ENCODE data around the gene MSRB3.
"Not testable (repeated sequence)": the region's sequence is repeated elsewhere in the genome, so short reads cannot be mapped to it uniquely, and the experiment has no call there.

The MSRB3 gene

DNA sequence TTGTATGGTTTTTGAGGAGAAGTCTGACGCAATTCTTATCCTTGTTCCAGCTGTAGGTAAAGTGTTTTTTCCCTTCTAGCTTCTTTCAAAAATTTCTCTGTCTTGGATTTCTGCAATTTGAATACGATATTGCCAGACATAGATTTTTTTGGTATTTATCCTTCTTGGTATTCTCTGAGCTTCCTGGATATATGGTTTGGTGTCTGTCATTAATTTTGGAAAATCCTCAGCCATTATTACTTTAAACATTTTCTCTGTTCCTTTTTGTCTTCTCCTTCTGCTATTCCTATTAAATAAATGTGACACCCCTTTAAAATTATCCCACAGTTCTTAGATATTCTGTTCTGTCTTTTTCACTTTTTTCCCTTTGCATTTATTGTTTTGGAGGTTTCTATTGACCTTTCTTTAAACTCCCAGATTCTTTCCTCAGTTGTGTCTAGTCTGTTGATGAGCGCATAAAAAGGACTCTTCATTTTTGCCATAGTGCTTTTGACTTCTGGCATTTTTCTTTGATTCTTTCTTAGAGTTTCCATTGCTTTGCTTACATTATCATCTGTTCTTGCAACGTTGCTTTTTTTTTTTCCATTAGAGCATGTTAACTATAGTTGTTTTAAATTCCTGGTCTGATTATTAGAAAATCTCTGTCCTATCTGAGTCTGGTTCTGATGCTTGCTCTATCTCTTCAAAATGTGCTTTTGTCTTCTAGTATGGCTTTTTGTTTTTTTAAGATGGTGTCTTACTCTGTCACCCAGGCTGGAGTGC is 129.1 kb downstream of the MSRB3 start:
- no peak for DNase-seq

DNA sequence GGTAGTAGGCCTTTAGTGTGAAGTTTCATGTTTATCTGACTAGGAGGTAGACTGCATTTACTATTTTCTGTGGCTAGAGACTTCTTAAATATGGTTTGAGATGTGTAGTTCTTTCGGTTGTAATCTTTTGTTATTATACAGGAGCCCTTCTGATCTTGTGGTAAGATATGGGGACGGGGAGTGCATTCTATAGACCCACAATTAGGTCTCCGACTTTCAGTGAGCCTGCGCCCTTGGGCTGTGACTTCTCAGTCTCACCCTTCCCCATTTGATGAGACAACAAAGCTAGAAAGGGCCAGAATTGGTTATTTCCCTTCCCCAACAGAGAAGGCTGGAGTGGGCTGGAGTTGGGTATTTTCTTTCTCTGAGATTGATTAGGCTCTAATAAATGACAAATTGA is 130.0 kb downstream of the MSRB3 start:
- DNase-seq, result no peak

GRCh38 chr12:65409726-65410125 is 131.2 kb downstream of the MSRB3 start:
- no peak for DNase-seq

DNA sequence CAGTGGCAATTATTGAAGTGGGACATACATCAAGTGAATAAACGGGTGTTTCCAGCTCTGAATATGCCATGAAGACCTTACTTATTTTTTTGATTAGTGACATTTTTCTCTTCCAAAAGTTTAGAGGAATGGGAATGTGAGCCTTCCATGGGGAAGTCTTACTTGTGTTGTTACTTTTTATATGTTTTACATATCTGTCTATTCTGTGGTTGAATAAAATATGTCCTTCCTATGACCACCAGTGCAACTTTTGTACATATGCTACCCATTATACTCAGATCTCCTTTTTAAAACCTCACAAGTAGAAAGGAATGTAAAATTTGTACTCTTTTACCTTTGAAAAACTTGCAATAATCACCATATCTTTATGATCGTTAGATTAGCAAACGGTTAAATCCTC is 132.7 kb downstream of the MSRB3 start:
- DNase-seq, result no peak

- DNase-seq, result no peak
Measured at GRCh38 chr12:65414526-65414925, 136.0 kb downstream of the MSRB3 start.

DNA sequence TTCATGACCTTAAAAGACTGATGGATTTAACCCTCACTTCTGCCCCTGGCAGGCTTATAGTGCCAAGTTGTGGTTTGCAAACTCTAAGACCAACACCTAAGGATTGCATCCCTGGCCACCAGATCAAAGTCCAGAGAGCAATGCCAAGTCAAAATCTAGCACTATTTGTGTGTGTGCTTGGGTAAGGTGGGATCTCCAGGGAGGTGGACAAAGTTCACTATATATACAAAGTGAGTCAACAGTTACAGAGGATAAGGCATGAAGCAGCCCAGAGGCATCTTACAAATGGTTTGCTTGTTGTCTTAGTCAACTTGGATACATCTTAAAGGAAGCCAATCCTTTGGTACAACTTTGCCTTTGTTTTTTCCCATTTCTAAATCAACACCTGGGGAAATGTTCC is 137.3 kb downstream of the MSRB3 start:
- no peak for DNase-seq

DNA sequence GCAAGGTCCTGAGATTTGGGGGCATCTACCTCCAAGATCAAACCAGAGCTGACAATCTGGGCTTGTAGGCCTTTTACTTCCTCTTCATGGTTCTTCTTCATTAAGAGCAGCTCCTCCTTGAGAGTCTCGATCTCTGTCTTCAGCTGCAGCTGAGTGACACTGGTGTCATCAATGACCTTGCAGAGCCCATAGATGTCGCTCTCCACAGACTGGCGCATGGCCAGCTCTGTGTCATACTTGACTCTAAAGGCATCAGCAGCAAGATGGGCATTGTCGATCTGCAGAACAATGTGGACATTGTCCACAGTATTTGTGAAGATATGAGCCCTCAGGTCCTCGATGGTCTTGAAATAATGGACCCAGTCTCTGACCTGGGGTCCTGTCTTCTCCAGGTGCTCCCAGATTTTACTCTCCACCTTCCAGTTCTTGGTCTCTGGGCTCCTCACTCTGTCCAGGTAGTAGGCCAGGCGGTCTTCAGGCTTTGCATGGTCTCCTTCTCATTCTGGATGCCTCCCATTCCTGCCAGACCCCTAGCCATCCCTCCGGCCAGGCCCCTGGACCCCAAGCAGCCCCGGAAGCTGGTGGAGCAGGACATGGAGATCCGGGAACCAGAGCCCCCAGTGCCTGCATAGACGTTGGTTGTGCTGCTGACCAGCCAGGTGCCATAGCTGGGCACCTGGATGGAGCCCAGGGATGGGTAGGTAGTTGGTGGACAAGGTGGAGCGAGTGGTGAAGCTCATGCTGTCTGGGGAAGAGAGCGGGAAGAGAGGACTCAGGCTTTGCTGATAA is 141.0 kb downstream of the MSRB3 start:
- no peak for DNase-seq

DNA sequence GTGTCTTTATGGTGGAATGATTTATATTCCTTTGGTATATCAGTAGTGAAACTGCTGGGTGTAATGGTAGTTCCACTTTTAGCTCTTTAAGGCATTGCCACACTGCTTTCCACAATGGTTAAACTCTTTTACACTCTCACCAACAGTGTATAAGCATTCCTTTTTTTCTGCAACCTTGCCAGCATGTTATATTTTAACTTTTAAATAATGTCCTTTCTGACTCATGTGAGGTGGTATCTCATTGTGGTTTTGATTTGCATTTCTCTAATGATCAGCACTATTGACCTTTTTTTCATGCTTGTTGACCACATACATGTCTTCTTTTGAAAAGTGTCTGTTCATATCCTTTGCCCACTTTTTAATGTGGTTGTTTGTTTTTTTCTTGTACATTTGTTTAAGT is 142.5 kb downstream of the MSRB3 start:
- DNase-seq, result no peak

- DNase-seq, result no peak
Measured at GRCh38 chr12:65427646-65428045, 149.2 kb downstream of the MSRB3 start.

GRCh38 chr12:65430006-65430405 is 151.5 kb downstream of the MSRB3 start:
- no peak for DNase-seq

DNA sequence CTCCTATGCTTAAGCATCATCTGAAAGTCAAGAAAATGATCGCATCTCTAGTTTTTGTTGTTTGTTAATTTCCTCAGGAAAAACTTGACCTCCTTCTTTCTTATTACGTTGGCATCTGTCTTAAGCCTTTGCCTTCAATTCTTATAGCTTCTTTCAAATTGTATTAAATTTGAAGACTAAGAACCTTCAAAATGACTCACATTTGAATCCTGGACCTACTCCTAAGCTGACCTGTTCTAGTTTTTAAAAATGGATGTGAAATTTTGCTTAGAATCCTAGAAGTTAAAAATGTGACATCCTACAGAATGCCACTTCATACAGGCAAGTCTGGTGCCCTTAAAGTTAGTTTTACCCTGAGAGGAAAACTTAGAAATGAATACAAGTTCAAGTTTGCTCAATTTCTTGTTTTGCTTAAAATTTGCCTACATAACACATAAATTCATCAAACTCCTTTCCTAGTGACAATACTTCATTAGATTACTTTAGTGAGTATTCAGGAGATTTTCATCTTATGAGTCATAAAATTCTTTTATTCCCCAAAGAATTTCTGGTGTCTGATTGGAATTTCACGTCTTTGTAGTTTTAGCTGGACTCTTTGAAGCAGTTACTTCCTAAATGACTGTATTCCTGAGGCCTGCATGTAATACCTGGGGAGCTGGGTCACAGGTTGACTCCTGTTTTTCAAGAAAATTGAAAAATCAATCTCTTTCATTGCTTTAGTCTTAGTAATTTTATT is 152.3 kb downstream of the MSRB3 start:
- DNase-seq, result no peak

DNA sequence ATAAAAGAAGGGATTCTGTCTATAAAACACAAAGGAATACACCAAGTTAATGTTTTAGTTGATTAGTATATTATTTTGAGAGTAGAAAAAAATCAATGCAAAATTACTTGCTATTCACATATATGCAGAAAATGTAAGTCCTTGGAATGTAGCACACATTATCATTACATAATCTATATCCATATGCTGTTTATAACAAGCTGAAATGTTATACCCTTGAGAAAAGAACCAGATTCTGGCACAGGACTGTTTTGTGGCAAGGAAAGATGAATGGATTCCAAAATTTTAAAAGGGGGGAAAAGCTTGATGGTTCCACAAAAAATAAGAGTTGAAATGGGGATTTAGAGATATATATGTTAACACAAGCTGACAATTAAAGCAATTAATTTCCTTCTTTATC is 153.6 kb downstream of the MSRB3 start:
- no peak for DNase-seq

GRCh38 chr12:65432651-65433050 is 154.2 kb downstream of the MSRB3 start:
- no peak for DNase-seq

- DNase-seq, result no peak
Measured at GRCh38 chr12:65434737-65435136, 156.3 kb downstream of the MSRB3 start.

GRCh38 chr12:65443038-65443437 is 164.6 kb downstream of the MSRB3 start:
- no peak for DNase-seq

GRCh38 chr12:65444996-65445395 is 166.5 kb downstream of the MSRB3 start:
- DNase-seq, result no peak

DNA sequence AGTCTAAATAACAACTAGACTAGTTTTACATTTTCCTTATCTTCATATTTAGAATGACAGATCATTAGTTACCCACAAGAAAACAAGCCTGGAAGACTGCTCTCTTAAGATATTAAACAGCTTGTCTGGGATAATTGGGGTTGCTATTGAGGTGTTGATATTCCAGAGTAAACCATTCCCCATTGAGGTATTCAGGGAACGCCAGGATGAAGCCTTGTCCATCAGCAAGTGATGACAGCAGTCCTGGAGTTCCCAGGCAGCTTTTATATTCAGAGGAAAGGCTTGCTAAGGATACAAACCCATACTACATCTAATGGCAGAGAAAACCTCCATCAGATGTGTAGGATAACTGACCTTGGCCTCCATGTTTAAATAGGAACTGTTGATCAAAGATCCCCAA is 168.4 kb downstream of the MSRB3 start:
- DNase-seq, result no peak

DNA sequence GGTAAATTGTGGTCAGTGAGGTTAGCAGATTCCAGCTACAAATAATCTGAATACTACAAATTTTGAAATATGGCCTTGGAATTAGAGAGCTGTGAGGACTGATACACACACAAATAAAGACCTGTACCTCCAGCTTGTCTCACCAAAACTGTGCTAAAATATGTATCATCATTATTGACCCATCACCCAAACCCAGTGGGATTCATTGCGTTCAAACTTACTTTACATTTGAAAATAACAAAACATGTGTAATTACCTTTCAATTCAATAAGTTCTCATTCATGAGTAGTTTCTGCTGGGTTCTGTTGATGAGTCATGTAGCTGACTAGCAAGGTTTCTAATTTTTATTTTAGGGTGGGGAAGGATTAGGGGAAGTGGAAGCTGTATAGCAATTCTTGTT is 170.9 kb downstream of the MSRB3 start:
- DNase-seq, result no peak

- DNase-seq, result no peak
Measured at GRCh38 chr12:65450625-65451024, 172.1 kb downstream of the MSRB3 start.

DNA sequence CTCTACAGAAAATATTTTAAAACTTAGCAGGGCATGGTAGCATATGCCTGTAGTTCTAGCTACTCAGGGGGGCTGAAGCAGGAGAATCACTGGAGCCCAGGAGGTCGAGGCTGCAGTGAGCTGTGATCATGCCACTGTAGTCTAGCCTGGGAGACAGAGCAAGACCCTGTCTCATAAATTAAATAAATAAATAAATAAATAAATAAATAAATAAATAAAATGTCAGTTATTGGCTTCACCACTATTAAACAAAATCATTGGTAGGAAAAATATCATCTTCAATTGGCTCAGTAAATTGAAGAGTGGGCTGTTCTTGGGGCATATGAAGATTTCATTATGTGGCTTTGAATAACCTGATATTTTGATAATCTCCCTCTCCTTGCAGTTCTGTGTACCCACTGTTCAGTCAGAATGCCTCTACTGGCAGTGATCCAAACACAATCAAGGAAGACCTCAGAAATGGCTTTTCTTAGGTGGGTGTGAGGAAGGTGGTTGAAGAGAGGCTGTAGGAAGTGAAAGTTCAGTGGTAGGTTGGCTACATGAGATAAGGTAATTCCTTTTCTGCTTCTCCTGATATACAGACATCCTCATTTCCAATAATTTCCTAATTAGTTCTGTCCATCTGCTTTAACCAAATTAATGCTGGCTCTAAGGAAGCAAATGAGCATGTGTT is 175.8 kb downstream of the MSRB3 start:
- DNase-seq, result no peak

- not testable (repeated sequence) for DNase-seq
Measured at GRCh38 chr12:65457341-65457740, 178.9 kb downstream of the MSRB3 start.

DNA sequence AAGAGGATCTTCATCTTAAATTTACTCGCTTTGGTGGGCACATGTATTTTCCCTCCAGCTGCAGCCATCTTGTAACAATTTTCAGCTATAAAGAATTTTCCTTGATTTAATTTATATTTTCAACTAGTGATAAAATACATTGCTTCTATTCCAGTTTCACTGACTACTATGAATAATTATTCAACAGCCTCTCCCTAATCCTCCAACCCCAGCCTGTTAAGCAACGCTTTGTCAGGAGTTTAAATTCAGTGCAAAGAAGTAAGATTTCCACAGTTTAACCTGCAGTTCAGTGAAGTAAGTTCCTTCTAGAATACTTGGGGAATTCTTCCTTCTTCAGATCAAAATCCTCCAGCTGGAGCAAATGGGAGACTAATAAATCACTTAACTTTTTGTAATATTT is 180.2 kb downstream of the MSRB3 start:
- no peak for DNase-seq

DNA sequence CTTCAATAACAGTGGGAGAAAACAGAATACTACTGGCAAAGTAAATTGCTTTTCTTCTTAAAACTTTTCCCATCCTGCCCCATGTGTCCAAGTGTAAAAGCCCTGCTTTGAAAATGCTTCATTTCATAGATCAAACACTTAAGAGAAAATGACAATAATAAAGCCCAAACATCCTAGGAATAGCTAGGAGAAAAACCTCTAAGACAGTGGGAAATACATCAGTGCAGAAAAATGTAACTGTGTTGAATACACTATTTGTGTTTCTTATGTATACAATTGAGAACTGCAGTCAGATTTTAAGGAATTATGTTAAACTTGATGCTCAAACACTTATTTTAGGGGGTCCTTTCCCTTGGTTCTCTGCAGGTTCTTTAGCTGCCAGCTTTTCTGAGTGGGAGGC is 181.1 kb downstream of the MSRB3 start:
- DNase-seq, result no peak
